Breast epithelium (tissue), 4 donors: ENCODE data around the gene TREML2. TPM values are rescaled to one million over a fixed set of nuclear protein-coding genes. Genes with fewer than 3 reads are reported as not detected.

Source experiments
- DNase-seq, 2 donors: peaks; one replicate each; pipeline ENCODE4 v3.0.0-alpha.2; 2019; ENCODE audit warnings: low spot score in 2 of 2
- H3K27ac ChIP-seq, 2 donors: fragments of 200-600 bp; sonication (generic) in 1 of 2; one replicate each; pipeline ENCODE4 v1.5.1; 2016 to 2019; ENCODE audit warnings: mild to moderate bottlenecking in 1 of 2
- H3K27me3 ChIP-seq, 2 donors: fragments of 200-600 bp; sonication (generic) in 1 of 2; one replicate each; pipeline versions ENCODE4 v1.5.1 to v1.6.0; 2017 to 2019; ENCODE audit warnings: control low read depth in 1 of 2, mild to moderate bottlenecking in 1 of 2
- H3K36me3 ChIP-seq: fragments of 200-600 bp; one replicate; pipeline ENCODE4 v1.5.1; 2019
- H3K4me1 ChIP-seq, 2 donors: fragments of 200-600 bp; sonication (generic); one replicate each; pipeline ENCODE4 v1.5.1; 2016 to 2019; ENCODE audit warnings: control low read depth in 1 of 2
- H3K4me3 ChIP-seq, 3 donors: fragments of 200-600 bp; sonication (generic); 1 replicate in 2 of 3; 2 replicates in 1 of 3; pipeline ENCODE4 v1.5.1; 2016 to 2019; ENCODE audit warnings: mild to moderate bottlenecking in 3 of 3, moderate library complexity in 2 of 3
- H3K9me3 ChIP-seq, 2 donors: fragments of 200-600 bp; sonication (generic) in 1 of 2; one replicate each; pipeline ENCODE4 v1.5.1; 2016 to 2019; ENCODE audit warnings: control low read depth in 1 of 2
- CTCF ChIP-seq, 3 donors: fragments of 450-650 bp; IDR thresholded peaks; one replicate each; pipeline ENCODE4 v1.5.1; 2016 to 2017; ENCODE audit warnings: antibody characterized with exemption in 3 of 3, mild to moderate bottlenecking in 3 of 3, moderate library complexity in 3 of 3
- POLR2A ChIP-seq: fragments of 450-650 bp; IDR thresholded peaks from one replicate; pipeline ENCODE4 v1.6.1; 2016; ENCODE audit warnings: antibody characterized with exemption, mild to moderate bottlenecking, moderate library complexity
- POLR2AphosphoS5 ChIP-seq, 3 donors: sonication (generic); formaldehyde crosslinking; IDR thresholded peaks; one replicate each; pipeline ENCODE4 v1.6.1; 2017; ENCODE audit warnings: antibody characterized with exemption in 3 of 3
- intact Hi-C: fragments of 100-400 bp; cut with DNase I; formaldehyde crosslinking; loops from one replicate; pipeline ENCODE4 v1.15.1; 2023; ENCODE audit warnings: low total_unique reads
- total RNA-seq, 3 donors: library from RNA; depleted of rRNA; stranded (reverse); fragments of >200 nt; gene quantifications; one replicate each; pipeline ENCODE4 v1.1.0, GENCODE V29; 2016

Gene TREML2
- total RNA-seq, 3 donors from 2014 or later, result under 0.01 to 0.15 TPM; not detected in 1

- no peaks in the 10 kb centered on the region for H3K4me1 ChIP-seq
- H3K27ac ChIP-seq, result no peak overlapping the region
- TF ChIP-seq CTCF (IDR thresholded peaks at IDR 0.05) (no peak), POLR2AphosphoS5 (IDR thresholded peaks at IDR 0.05) (no peak), POLR2A (no peak)
- intact Hi-C loops, result no loop called here
- no peak for DNase-seq
- H3K27me3 ChIP-seq, result peaks cover 0 to 4% of the 10 kb centered on the region in 2 donors
- no peak overlapping the region for H3K4me3 ChIP-seq
- H3K9me3 ChIP-seq, result no peaks in the 10 kb centered on the region
- H3K36me3 ChIP-seq, result no peaks in the 10 kb centered on the region
Observed at GRCh38 chr6:41161380-41161779, 39.6 kb downstream of the TREML2 start.

- Histone ChIP-seq H3K36me3 (no peaks in the 10 kb centered on the region), H3K27me3 (peaks cover 0 to 4% of the 10 kb centered on the region in 2 donors), H3K4me1 (no peaks in the 10 kb centered on the region), H3K9me3 (no peaks in the 10 kb centered on the region), H3K27ac (no peak overlapping the region), H3K4me3 (no peak overlapping the region)
- DNase-seq, result no peak
- no peak for TF ChIP-seq POLR2A
- no peak for TF ChIP-seq POLR2AphosphoS5 (IDR thresholded peaks at IDR 0.05)
- no peak for TF ChIP-seq CTCF (IDR thresholded peaks at IDR 0.05)
- intact Hi-C loops, result no loop called here
Observed at GRCh38 chr6:41160933-41161332, 40.0 kb downstream of the TREML2 start.

DNA sequence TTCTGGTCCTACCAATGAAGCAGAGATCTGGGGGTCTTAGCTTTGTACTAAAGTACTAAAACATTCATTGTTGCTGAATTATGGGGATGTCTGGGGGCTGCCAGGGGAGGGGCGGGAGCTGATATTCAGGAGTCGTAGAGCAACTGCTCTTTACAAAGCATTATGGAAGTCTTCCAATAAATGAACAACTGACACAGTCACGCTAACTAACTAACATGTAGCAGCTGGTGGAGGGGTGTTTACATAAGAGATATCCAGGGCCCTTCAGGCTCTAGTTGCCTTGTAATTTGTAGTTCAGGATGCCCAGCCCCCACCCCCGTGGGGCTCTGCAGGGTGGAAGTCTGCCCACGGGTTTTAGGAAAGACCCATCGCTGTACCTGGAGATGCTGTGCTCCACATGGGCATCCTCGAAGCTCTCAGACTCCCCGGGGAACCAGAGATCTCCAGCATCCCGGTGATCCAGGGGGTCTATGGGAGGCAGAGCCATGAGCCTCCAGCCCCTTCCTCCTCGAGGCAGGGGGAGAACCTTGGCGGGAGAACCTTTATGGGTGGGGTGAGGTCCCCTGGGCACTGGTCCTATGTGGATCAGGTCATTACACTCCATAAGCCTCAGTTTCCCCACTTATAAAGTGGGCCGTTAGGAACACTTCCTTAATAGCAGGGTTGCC, 41.4 kb downstream of the TREML2 start:
- Histone ChIP-seq H3K9me3 (no peaks in the 10 kb centered on the region), H3K36me3 (no peaks in the 10 kb centered on the region), H3K4me3 (no peak overlapping the region), H3K4me1 (no peaks in the 10 kb centered on the region), H3K27ac (no peak overlapping the region), H3K27me3 (peaks cover 0 to 4% of the 10 kb centered on the region in 2 donors)
- DNase-seq, result no peak
- intact Hi-C loops, result no loop called here
- TF ChIP-seq POLR2AphosphoS5 (IDR thresholded peaks at IDR 0.05) (no peak), CTCF (IDR thresholded peaks at IDR 0.05) (no peak), POLR2A (no peak)

DNA sequence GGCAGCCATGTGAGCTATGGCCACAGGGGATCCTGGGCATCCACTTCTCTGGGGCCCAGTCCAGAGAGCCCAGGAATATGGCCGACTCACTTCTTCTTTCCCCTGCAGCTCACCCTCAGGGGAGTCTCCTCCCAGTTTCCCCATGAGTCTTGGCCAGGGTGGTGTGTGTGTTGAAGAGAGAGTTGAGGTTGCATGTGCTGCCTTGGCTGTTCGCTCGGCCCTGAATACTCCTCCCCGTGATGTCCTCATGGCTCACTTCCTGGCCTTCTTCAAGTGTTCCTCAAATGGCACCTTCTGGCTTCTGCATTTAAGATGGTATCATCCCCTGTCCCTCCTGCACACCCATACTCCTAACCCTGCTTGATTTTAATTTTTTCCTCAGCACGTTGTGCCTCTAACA, 43.6 kb downstream of the TREML2 start:
- Histone ChIP-seq H3K27ac (no peak overlapping the region), H3K4me1 (no peaks in the 10 kb centered on the region), H3K4me3 (no peak overlapping the region), H3K27me3 (peaks cover 0 to 4% of the 10 kb centered on the region in 2 donors), H3K36me3 (no peaks in the 10 kb centered on the region), H3K9me3 (no peaks in the 10 kb centered on the region)
- DNase-seq, result no peak
- intact Hi-C loops, result no loop called here
- TF ChIP-seq POLR2A (no peak), POLR2AphosphoS5 (IDR thresholded peaks at IDR 0.05) (no peak), CTCF (IDR thresholded peaks at IDR 0.05) (no peak)

- intact Hi-C loops, result no loop called here
- H3K36me3 ChIP-seq, result no peaks in the 10 kb centered on the region
- H3K4me1 ChIP-seq, result no peaks in the 10 kb centered on the region
- no peaks in the 10 kb centered on the region for H3K9me3 ChIP-seq
- H3K27ac ChIP-seq, result no peak overlapping the region
- H3K4me3 ChIP-seq, result no peak overlapping the region
- TF ChIP-seq POLR2A (no peak), POLR2AphosphoS5 (IDR thresholded peaks at IDR 0.05) (no peak), CTCF (IDR thresholded peaks at IDR 0.05) (no peak)
- H3K27me3 ChIP-seq, result peaks cover 0 to 4% of the 10 kb centered on the region in 2 donors
- no peak for DNase-seq
Observed at GRCh38 chr6:41156771-41157170, 44.2 kb downstream of the TREML2 start.
